Stimulated activated CD4-positive, alpha-beta T cell treated with anti-CD3 and anti-CD28 coated beads, Interleukin-15, amount 100 ng/mL, for 1 hour (primary cell): Measurements from ENCODE around the gene DIP2C.

Source experiments
- DNase-seq, 2 donors: peaks; one replicate each; pipeline ENCODE4 v3.0.0-alpha.2; 2020; ENCODE audit warnings: low read depth in 1 of 2, low spot score in 1 of 2

DIP2C gene

GRCh38 chr10:289581-289980 is 399.9 kb downstream of the DIP2C start:
- no peak for DNase-seq

- DNase-seq = no peak
Measured at GRCh38 chr10:288316-289200, 400.9 kb downstream of the DIP2C start.

- DNase-seq = no peak
Measured at GRCh38 chr10:287814-288213, 401.7 kb downstream of the DIP2C start.

- no peak for DNase-seq
Measured at GRCh38 chr10:287026-287709, 402.3 kb downstream of the DIP2C start.

- no peak for DNase-seq
Measured at GRCh38 chr10:285216-285615, 404.3 kb downstream of the DIP2C start.

GRCh38 chr10:283916-284356 is 405.5 kb downstream of the DIP2C start:
- DNase-seq = no peak

GRCh38 chr10:283140-283479 is 406.4 kb downstream of the DIP2C start:
- no peak for DNase-seq

GRCh38 chr10:282294-283139 is 407.0 kb downstream of the DIP2C start:
- DNase-seq = no peak

- DNase-seq = no peak
Measured at GRCh38 chr10:279655-280054, 409.8 kb downstream of the DIP2C start.

- DNase-seq = no peak
Measured at GRCh38 chr10:279232-279631, 410.2 kb downstream of the DIP2C start.

GRCh38 chr10:278707-279106 is 410.8 kb downstream of the DIP2C start:
- DNase-seq = no peak

- no peak for DNase-seq
Measured at GRCh38 chr10:277963-278362, 411.5 kb downstream of the DIP2C start.

GRCh38 chr10:275680-276079 is 413.8 kb downstream of the DIP2C start:
- DNase-seq = no peak

- DNase-seq = no peak
Measured at GRCh38 chr10:274866-275265, 414.6 kb downstream of the DIP2C start.

- no peak for DNase-seq
Measured at GRCh38 chr10:273088-273487, 416.4 kb downstream of the DIP2C start.

- DNase-seq = no peak
Measured at GRCh38 chr10:271722-272121, 417.7 kb downstream of the DIP2C start.

GRCh38 chr10:271201-271600 is 418.3 kb downstream of the DIP2C start:
- no peak for DNase-seq

GRCh38 chr10:269440-270074 is 419.9 kb downstream of the DIP2C start:
- no peak for DNase-seq

- no peak for DNase-seq
Measured at GRCh38 chr10:267705-268104, 421.8 kb downstream of the DIP2C start.

GRCh38 chr10:266974-267425 is 422.5 kb downstream of the DIP2C start:
- no peak for DNase-seq
